GM18498 (cell line): ENCODE measurements around the gene TRAFD1.

Experiments used
- ATAC-seq: cut with Tn5 transposase; IDR thresholded peaks from one replicate; pipeline ENCODE4 v1.9.1; 2021; ENCODE audit warnings: mild to moderate bottlenecking, moderate library complexity; ENCODE audit not compliant: unreplicated experiment

TRAFD1 gene

DNA sequence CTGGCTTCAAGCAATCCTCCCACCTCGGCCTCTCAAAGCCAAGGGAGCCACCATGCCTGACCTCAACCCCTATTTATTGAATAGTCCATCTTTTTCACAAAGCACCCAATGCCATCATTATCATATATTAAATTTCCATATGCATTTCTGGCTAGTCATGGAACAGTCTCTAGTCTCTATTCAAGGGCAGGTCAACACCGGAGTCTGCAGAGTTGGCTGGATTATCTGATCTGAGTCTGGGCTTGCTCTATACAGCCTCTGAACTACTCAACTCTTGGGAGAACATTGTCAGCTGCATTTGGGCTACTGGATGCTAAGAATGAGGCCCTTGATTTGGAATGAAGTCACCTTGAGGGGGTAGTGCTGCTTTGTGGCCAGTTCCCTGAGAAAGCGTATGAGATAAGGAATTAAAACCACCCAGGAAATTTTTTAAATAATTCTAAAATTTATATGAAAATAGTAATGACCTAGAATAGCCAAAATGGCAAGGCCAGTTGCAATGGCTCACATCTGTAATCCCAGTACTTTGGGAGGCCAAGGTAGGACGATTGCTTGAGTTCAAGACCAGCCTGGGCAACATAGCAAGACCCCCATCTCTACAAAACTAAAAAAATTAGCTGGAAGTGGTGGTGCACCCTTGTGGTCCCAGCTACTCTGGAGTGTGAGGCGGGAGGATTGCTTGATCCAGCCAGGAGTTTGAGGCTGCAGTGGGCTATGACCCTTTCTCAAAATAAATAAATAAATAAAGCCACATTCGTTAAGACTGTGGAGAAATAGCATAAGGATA, 9.9 kb upstream of the TRAFD1 start:
- ATAC-seq, result no peak

DNA sequence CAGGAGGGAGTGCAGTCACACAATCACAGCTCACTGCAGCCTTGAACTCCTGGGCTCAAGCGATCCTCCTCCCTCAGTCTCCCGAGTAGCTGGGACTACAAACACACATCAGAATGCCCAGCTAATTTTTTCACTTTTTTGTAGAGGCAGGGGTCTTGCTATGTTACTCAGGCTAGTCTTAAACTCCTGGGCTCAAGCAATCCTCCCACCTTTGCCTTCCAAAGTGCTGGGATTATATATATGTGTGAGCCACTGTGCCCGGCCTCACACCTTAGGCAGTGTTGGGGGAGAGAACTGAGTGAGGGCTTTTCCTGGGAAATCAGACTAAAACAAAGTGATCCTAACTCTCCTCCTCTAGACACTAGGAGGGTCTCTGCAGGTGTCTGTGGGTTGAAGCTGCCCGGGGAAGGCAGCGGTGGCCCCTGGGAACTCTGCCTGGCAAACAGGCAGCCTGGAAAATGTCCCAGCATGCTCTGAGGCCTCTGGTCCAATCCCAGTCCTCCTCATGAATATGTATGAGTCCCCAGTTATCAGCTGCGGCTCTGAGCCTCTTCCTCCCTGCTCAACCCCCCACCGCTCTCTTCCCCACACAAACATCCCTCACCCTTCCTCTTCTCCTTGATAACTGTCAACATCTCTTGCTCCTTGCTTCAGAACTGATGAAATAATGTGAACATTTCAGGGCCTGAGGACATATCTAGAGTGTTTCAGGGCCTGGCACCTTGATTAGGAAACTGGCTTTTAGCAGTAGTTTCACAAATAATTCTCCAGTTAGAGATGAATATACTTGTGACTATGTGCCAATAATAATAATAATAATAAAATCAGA, 8.9 kb upstream of the TRAFD1 start:
- no peak for ATAC-seq

DNA sequence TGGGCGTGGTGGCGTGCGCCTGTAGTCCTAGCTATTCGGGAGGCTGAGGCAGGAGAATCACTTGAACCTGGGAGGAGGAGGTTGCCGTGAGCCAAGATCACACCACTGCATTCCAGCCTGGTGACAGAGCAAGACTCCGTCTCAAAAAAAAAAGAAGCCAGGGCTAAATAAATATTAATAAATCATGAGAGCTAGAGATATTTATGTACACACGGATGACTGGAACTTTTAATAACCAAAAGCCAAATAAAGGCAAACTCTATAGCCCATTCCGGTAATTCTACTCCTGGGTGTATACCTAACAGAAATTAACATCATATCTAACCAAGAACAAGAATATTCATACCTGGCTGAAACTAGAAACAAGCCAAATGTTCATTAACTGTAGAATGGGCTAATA, 7.7 kb upstream of the TRAFD1 start:
- ATAC-seq, result no peak

- ATAC-seq, result no peak
Measured at GRCh38 chr12:112121780-112122565, 3.4 kb upstream of the TRAFD1 start.

DNA sequence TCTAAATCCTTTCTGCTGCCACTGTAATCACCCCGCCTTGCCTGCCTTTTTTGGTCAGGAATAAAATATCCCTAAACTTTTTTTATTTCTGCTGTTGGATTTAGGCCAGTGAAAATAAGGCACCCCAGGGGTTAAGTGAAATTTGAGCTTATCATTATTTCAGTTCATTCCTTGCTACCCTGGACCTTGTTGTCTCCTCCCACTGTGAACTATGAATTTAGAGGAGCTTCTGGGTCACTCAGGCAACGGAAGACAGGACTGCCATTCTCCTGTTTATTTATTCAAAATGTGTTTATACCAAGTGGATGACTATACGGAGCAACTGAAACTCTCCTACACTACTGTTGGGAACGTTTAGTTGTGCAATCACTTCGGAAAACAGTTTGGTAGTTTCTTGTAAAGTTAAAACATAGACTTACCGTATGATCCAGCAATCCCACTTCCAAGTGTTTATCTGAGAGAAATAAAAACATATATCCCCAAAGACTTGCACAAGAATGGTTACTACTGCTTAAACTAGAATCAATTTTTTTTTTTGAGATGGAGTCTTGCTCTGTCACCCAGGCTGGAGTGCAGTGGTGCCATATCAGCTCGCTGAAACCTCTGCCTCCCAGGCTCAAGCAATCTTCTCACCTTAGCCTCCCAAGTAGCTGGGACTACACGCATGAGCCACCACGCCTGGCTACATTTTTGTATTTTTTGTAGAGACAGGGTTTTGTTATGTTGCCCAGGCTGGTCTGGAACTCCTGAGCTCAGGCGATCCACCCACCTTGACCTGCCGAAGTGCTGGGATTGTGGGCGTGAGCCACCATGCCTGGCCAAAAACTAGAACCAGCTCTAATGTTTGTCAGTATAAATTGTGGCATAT, 2.3 kb upstream of the TRAFD1 start:
- ATAC-seq, result no peak

DNA sequence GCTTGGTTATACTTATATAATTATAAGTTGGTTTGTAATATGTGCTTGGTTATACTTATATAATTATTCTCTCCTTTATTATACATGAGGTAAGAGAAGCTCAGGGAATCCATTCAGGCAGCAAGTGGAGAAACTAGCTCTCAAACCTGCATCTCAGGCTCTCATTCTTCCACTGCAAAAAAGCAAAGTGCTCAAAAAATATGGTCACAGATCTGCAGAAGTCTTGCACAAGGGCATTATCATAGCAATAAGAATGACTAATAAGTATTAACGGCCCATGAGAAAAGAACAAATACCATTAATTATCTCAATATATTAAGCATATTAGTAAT, 476 bp upstream of the TRAFD1 start:
- ATAC-seq, result no peak

- no peak for ATAC-seq
Measured at GRCh38 chr12:112126000-112126438, 659 bp downstream of the TRAFD1 start.

DNA sequence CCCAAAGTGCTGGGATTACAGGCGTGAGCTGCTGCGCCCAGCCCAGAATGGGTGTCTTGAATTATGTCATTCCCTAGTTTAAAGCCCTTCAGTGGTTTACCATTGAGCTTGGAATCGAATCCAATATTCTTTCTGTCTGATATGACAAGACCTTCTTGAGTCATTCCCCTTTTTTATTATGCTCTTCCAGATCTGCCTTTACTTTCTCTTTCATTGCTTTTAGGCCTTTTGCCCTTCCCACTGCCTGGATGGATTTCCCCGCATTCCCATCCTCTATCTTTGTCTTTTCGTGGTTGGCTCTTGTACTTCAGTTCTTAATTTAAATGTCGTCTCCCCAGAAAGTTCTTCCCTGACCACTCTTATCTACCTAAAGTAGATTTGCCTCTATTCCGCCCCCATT, 1.6 kb downstream of the TRAFD1 start:
- no peak for ATAC-seq

GRCh38 chr12:112130441-112130998, 5.2 kb downstream of the TRAFD1 start:
- ATAC-seq, result peak; percentile 63

GRCh38 chr12:112131686-112132085, 6.3 kb downstream of the TRAFD1 start:
- ATAC-seq, result no peak

DNA sequence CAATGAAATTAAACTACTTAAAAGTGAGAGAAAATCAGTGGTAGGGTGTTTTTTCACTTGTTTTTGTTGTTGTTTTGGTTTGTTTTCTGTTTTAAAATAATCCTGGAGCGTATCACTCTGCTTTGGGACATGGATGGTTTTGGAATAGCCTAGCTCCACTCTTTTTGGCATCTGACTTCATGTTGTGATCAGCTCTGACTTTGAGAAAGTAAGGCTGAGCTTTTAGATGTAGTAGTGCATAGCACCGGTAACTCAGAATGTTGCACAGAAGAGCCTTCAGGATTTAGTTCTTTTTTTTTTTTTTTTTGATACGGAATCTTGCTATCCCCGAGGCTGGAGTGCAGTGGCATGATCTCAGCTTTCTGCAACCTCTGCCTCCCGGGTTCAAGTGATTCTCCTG, 8.1 kb downstream of the TRAFD1 start:
- no peak for ATAC-seq

DNA sequence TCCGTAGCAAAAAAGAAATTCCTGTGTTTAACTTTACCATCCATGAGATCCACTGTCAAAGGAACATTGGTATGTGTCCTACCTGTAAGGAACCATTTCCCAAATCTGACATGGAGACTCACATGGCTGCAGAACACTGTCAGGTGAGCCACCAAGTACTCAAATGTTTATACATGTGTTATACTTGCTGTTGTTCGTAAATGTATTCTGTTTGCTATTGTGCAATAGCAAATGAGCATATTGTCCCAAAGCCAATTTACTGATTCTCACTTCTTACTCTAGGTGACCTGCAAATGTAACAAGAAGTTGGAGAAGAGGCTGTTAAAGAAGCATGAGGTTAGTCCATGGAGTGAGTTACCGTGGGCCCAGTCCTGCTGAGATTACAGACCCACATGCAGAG, 9.4 kb downstream of the TRAFD1 start:
- ATAC-seq, result no peak

DNA sequence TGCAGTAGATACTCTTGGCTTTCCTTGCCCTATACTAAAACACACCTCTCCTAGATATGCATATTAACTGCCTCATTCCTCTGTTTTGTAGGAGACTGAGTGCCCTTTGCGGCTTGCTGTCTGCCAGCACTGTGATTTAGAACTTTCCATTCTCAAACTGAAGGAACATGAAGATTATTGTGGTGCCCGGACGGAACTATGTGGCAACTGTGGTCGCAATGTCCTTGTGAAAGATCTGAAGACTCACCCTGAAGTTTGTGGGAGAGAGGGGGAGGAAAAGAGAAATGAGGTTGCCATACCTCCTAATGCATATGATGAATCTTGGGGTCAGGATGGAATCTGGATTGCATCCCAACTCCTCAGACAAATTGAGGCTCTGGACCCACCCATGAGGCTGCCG, 15.4 kb downstream of the TRAFD1 start:
- no peak for ATAC-seq

DNA sequence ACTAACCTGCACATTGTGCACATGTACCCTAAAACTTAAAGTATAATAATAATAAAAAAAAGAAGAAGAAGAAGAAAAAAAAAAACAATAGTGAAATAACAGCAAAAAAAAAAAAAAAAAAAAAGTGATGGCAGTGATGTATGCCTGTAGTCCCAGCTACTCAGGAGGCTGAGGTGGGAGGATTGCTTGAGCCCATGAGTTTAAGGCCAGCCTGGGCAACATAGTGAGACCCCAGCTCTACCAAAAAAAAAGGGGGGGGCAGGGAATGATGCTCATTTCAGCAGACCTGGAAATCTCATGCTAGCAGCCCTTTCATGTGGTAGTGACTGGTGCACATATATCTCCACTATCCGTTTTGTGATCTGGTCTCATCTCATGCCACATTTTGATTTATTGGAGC, 20.8 kb downstream of the TRAFD1 start:
- ATAC-seq, result no peak

GRCh38 chr12:112148031-112148513, 22.7 kb downstream of the TRAFD1 start:
- no peak for ATAC-seq

DNA sequence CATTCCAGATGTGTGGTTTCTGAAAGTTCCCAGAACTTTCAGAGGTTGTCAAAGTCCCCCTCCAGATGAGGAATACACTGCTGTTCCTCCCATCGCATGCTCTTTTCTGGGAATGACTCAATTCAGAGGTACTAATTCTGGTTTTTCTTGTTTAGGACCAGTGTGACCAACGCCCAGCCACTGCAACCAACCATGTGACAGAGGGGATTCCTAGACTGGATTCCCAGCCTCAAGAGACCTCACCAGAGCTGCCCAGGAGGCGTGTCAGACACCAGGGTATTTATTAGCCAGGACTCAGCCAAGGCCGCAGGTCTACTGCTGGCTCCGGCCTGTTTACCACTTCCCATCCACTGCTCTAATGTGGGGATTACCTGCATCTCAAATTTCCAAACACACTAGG, 24.2 kb downstream of the TRAFD1 start:
- no peak for ATAC-seq

DNA sequence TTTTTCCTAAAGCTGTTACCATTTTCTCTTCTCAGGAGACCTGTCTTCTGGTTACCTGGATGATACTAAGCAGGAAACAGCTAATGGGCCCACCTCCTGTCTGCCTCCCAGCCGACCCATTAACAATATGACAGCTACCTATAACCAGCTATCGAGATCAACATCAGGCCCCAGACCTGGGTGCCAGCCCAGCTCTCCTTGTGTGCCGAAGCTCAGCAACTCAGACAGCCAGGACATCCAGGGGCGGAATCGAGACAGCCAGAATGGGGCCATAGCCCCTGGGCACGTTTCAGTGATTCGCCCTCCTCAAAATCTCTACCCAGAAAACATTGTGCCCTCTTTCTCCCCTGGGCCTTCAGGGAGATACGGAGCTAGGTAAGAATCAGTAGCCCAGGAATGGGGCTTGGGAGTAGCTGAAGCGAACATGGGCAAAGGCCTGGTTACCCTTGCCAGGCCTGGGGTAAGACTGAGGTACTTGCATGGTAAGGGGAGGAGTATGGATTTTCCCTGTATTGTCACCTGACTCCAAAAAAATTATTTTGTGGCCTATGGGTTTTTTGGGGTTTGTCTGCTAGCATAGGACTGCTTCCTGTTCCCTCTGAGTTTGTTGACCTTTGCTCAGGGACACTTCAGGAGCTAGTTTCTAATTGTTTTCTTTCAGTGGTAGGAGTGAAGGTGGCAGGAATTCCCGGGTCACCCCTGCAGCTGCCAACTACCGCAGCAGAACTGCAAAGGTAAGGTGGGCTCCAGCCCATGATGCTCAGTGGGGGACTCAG, 26.6 kb downstream of the TRAFD1 start:
- ATAC-seq, result no peak

- ATAC-seq, result no peak
Measured at GRCh38 chr12:112153181-112153892, 28.0 kb downstream of the TRAFD1 start.

DNA sequence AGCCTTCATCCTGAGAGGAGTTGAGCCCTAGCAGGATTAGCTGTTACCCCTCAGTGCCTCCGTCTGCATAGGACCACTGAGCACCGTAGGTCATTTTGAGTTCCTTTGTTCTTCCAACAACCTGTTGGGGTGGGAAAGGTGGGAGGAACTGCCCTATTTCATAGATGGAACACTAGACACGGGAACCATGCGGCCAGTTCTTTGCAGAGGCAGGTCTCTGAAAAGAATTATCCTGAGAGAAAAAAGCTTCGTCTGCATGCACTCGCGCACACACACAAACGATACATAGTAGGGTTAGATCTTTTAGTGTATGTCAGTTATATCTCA, 28.5 kb downstream of the TRAFD1 start:
- no peak for ATAC-seq
